Cortex of kidney (tissue), 1 donor: ENCODE data around the gene SRSF3.
"Not testable (repeated sequence)": the region's sequence is repeated elsewhere in the genome, so short reads cannot be mapped to it uniquely, and the experiment has no call there.

ENCODE experiments used
- DNase-seq: peaks from one replicate; lab custom pipeline; 2025; lab: John Stamatoyannopoulos, UW

Gene SRSF3

DNA sequence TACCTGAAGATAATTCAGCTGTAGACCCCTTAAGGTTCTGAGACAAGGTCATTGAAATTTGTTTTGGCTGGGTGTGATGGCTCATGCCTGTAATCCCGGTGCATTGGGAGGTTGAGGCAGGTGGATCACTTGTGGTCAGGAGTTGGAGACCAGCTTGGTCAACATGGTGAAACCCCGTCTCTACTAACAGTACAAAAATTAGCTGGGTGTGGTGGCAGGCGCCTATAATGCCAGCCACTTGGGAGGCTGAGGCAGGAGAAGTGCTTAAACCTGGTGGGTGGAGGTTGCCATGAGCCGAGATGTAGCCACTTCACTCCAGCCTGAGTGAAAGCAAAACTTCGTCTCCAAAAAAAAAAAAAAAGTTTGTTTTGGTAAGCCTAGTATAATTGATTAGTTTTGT lies 11.0 kb downstream of the SRSF3 start:
- no peak for DNase-seq

DNA sequence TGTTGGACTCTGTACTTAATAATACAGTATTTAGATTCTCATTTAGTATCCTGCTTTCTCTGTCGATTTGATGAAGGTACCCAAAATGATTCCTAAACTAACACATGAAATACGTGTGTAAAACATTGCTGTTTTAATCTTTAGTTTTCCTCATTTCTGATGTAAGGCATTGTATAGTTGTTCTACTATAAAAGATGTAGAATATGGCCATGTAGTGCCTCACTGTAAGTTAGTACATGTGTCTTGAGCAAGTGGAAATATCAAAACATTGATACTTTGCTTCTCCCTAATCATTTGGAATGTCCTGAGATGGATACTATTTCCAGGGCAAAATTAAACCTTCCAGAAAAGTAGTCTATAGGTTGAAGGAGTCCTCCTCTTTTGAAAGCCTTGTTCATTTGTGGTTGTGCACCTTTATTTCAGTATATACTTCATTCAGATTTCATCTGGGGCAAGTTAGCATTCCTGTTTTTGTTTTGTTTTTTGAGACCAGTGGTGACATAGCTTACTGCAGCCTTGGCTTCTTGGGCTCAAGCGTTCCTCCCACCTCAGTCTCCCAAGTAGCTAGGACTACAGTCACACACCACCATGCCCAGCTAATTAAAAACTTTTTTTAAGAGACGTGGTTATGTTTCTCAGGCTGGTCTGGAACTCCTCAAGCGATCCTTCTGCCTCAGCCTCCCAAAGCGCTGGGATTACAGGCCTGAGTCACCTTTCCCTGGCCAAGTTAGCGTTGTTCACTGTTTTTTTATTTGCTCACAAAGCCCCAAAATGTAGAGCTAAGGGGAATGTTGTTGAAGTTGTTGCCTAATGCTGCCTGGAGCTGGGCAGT lies 11.6 kb downstream of the SRSF3 start:
- DNase-seq: no peak

DNA sequence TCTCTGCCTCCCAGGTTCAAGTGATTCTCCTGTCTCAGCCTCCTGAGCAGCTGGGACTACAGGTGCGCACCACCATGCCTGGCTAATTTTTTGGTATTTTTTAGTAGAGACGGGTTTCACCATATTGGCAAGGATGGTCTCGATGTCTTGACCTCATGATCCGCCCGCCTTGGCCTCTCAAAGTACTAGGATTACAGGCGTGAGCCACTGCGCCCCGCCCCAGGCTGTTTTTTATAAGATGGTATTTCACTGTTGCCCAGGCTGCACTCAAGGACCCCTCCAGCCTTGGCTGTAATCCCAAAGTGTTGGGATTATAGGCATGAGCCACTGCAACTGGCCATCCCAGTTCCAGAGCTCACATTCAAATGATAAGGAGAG lies 13.1 kb downstream of the SRSF3 start:
- DNase-seq: not testable (repeated sequence)

DNA sequence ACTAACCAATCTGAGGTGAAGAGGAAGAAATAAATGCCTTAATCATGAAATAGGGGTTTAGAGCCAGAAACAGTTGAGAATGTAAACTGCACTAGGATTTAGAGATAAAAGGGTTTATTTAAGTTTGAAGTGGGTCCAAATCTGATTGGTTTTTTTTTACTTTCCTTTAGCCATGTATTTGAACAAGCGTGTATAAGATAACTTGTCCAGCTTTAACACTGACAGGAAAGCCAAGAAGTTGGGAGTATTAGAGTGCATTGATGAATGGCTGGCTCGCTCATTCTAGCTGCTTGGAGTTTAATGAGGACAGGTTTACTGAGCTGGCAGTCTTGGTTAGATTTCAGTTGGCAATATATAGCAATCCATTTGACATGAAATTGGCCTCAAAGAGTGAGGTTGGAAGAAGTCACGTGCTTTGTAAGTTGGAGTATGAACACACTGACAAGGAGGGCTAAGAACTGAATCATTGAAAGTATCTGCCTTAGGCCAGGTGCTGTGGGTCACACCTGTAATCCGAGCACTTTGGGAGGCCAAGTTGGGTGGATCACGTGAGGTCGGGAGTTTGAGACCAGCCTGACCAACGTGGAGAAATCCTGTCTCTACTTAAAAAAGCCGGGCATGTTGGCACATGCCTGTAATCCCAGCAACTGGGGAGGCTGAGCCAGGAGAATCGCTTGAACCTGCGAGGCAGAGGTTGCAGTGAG lies 13.7 kb downstream of the SRSF3 start:
- no peak for DNase-seq

DNA sequence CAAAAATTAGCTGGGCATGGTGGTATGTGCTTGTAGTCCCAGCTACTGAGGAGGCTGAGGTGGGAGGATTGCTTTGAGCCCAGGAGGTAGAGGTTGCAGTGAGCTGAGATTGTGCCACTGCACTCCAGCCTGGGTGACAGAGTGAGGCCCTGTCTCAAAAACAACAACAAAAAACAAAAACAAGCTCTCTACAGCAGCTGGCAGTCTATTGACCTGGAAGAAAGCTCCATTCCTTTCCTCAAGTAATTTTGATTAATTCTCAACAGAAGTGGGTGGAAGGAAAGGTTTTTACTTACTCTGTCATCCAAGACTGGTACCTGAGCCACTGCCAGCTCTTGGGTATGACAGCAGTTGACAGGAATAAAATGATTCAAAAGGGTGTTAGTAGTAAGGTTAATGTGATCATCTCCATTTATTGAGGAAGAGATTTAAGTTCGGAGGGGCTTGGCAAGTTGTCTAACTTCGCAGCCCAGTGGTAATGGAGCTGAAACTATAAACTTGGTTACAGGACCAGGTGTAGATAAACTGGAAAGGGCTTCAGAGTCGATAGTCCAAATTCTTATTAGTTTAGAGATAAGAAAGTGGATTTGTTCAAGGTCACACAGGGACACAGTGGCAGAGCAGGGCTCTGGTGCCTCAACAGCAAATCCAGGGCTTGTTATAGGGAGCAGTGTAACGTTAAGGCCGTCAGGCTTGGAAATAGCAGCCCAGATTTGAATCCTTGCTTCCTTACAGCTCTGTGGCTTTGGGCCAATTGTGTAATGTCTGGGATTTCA lies 14.8 kb downstream of the SRSF3 start:
- no peak for DNase-seq

DNA sequence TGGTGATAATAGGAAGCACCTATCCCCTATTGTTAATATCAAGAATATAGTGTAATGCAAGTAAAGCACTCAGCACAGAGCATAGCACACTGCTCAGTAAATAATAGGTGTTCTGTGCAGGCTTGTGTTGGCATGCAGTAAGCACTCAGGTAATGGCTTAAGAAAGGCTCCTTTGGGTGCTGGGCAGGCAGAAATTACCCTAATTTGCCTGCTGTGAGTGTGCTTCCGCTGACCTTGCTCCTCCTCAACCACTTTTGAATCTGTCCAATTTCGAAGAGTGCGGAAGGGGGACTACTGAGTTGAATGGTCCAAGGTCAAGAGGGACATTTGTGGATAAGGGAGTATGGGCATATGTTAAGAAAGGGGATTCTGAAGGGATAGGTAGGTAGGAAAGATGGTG lies 15.4 kb downstream of the SRSF3 start:
- DNase-seq: no peak

DNA sequence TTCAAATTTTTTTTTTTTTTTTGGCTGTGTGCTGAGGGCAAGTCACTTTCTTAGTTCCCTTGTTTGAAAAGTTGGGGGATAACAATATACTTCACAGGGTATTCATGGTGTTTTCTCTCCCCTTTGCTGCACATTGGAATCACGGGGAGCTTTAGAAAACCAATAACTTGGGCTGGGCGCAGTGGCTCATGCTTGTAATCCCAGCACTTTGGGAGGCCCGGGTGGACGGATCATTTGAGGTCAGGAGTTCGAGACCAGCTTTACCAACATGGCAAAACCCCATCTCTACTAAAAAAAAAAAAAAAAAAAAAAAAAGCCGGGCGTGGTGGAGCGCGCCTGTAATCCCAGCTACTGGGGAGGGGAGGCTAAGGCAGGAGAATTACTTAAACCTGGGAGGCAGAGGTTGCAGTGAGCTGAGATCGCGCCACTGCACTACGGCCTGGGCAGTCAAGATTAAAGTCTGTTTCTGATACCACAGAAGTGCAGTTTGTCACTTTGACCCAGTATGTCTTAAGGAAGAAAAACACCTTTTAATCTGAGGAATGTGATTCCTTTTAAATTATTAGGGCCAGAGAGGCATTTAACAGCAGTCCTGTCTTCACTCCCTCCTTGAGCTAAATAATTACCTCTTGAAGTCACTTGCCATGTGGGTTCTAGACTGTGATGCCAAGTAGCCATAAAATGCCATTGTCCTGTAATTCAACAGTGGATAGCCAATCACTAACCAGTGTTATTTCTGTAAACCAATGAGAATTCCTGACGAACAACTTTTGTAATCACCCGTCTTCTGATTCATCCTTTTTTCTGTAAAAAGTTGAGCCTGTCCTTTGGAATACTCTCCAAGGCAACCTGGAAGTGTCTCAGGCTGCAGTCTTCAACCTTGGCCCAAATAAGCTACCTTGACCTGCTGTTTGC lies 16.1 kb downstream of the SRSF3 start:
- no peak for DNase-seq

DNA sequence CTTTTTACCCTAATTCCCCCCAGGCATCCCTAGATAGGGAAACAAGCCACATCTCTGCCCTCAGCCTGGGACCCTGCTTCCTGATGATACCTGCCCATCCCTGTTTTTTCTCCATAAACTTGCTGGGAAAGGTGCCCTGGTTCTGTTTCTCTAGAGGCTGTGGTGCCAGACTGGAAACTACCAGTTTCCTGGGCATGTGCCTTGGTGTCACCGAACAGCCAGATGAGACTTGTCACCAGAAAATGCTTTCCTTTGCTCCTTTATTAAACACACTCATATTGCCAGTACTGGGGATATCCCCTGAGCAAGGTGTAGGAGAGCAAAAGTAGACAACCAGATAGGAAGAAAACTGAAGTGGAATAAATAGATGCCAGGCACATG lies 16.8 kb downstream of the SRSF3 start:
- DNase-seq: no peak

DNA sequence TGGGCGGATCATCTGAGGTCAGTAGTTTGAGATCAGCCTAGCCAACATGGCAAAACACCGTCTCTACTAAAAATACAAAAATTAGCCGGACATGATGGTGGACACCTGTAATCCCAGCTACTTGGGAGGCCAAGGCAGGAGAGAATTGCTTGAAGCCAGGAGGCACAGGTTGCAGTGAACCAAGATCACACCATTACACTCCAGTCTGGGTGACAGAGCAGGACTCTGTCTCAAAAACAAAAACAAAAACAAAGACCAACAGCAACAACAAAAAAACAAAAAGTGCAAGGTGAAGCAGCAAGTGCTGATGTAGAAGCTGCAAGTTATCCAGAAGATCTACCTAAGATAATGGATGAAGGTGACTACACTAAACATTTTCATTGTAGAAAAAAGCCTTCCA lies 17.5 kb downstream of the SRSF3 start:
- not testable (repeated sequence) for DNase-seq

DNA sequence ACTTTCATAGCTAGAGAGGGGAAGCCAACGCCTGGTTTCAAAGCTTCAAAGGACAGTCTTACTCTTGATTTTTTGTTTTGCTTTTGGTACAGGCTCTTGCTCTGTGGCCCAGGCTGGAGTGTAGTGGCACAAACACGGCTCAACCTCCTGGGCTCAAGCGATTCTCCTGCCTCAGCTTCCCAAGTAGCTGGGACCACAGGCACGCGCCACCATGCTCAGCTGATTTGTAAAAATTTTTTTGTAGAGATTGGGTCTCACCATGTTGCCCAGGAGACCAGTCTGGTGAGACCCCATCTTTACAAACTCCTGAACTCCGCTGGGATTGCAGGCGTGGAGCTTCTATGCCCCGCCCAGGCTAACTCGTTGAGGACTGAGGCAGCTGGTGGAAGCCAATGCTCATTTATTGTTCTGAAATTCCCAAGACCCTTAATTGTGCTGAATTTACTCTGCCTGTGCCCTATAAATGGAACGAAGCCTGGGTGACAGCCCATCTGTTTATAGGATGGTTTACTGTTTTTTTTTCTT lies 18.0 kb downstream of the SRSF3 start:
- DNase-seq: no peak

DNA sequence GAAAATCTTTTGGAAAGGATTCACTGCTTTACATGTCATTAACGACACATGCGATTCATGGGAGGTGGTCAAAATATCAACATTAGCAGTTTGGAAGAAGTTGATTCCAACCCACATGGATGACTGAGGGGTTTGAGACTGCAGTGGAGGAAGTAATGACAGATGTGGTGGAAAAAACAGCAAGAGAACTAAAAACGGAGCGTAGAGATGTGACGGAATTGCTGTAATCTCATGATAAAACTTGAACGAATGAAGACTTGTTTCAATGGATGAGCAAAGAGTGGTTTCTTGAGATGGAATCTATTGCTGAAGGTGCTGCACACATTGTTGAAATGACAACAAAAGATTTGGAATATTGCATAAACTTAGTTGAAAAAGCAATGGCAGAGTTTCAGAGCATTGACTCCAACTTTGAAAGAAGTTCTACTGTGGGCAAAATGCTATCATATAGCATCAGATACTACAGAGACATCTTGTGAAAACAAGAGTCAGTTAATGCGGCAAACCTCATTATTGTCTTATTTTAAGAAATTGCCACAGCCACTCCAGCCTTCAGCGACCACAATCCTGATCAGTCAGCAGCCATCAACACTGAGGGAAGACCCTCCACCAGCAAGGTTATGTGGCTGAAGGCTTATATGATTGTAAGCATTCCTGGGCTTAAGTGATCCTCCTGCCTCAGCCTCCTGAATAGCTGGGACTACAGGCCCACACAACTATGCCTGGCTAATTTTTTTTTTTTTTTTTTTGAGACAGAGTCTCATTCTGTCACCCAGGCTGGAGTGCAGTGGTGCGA lies 19.2 kb downstream of the SRSF3 start:
- DNase-seq: no peak

DNA sequence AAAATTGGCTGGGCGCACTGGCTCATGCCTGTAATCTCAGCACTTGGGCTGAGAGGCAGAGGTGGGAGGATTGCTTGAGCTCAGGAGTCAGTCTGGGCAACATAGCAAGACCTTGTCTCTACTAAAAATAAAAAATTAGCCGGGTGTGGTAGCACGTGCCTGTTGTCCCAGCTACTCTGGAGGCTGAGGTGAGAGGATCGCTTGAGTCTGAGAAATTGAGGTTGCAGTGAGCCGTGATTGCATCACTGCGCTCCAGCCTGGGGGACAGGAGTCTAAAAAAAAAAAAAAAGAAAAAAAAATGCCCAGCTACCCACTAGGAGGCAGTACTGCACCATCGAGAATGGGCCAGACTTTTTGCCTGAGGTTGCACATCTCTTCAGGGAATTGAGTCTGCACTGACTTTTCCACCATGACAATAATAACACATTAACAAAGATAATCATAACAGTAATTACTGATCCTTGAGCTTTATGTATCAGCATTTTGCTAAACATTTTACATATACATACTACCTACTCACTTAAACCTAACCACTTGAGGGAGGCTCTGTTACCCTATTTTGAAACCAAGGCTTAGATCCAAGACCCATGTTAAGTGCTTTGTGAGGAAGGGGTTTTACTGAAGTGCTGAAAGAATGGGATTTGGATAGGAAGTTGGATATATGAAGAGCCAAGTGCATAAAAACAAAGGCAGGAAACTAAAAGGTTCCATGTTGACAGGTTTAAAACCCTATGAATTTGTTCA lies 21.0 kb downstream of the SRSF3 start:
- no peak for DNase-seq

DNA sequence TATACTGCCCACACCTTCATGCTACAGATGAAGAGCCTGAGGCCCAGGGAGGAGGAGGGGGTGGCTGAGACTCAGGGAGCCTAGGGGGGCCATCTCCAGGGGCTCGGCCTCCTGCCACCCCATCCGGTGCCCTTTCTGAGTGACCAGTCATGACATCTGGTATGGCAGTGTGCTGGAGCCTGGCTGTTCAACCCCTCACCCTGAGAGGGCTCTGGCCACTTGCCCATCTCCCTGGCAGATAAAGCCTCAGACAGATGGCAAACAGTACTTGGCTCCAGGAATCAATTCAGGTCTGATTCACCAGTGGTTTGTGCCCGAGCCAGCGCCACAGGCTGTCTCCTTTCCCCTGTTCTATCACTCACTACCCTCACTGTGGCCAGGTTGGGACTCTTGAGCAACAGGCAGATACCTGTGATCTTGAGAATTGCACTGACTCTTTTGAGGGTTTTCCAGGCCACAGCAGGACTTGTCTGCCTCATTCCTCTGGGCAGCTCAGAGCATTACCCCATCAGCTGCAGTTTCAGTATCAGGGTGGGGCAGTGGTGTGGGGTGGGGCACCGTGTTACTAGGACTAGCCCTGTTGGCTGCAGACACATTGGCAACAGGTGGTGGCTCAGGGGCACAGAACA lies 22.8 kb downstream of the SRSF3 start:
- no peak for DNase-seq

DNA sequence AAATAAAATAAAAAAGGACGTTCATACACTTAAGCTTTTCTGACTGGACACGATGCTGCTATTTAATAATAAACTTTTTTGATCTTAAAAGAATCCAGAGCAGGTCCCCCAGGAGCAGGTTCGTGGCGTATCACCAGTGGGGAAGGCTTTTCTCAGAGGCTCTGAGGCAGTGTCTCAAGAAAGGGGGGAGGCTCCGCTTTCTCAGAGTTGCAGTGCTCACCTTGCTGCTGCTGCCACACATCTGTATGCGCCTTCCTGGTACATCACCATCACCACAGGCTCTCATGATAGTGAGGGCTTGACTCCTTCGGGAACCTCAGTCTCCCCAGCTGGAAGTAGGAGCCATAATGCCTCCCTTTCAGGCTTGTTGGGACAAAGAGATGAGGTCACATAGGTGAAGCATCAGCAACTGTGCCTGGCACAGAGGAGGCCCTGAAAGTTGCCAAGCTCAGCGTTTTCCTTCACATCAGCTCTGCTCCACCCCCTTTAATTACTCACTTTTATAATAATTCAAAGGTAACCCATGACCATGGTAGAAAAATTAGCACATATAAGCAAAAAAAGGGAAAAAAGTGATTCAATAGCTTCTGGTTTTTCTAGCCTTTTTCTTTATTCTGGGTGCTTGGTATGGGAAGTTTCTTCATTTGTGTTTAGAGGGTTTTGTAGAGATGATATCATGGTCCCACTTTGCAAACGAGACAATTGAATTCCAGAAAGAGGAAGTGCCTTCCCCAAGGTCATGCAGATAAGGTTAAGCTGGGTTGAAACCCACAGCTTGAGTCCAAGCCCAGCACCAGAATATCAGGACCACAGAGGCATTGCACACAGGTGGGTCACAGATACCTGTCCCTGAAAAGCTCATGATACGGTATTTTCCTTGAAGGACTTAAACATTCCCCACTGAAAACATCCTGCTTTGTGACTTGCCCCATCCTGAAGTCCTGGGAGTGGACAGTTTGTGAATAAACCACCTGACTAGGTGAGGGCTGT lies 24.5 kb downstream of the SRSF3 start:
- no peak for DNase-seq

DNA sequence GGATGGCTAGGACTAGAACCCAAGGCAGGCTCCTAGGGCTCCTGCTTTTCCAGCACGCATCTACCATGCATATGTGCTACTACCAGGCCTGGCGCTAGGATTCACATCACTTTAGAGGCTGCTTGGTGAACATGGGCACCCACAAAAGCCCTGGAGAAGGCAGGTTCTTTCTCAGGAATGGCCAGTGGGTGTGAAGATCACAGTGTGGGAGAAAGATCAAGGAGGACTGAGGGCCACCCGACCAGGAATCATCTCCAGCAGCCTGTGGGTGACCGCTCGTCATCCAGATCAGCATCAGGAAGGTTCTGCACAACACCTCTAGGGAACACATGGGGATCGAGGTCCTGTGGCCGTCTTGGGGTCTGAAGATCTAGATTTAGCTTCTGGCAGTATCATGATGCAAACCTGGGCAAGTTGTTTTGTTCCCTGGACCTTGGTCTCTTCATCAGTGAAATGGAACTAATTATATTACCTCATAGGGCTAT lies 27.3 kb downstream of the SRSF3 start:
- DNase-seq: no peak

DNA sequence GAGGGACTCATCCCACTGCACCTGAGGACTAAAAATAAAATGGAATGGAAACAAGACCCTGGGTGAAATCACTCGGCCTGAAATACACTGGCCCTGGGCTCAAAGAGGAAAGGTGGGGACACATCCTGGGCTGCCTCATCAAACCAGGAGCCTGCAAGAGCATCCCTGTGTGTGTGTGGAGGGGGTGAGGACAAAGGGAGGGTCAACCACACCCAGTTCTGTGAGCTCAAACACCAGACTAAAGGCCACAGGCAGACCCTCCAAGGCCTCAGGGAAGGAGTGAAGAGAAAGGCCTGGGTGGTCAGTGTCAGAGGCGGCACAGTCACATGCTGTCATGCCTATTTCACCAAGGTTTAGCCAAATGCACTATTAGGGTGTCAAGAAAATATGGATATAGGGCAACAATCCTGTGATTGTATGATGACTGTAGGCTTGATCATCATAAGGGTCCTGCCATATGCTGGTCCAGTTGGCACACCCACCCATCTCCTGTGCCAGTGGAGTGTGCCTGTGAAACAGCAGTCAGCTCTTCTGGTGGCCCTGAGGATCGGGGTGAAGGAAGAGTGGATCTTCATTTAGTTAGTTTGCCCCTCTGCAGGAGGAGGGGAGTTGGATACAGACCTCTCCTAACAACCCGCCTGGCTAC lies 28.9 kb downstream of the SRSF3 start:
- no peak for DNase-seq
